Gastroesophageal sphincter (tissue), 3 donors: ENCODE results near the gene ST6GALNAC1.

Experiments
- CTCF ChIP-seq, 4 experiments: fragments of 200-600 bp in 2 of 4; fragments of 450-650 bp in 2 of 4; sonication (generic) in 1 of 4; IDR thresholded peaks; one replicate each; pipeline ENCODE4 v1.5.1; 2017 to 2019; ENCODE audit warnings: antibody characterized with exemption in 4 of 4, mild to moderate bottlenecking in 2 of 4, moderate library complexity in 2 of 4
- EP300 ChIP-seq: sonication (generic); formaldehyde crosslinking; IDR thresholded peaks from one replicate; pipeline ENCODE4 v1.6.1; 2017; ENCODE audit warnings: antibody characterized with exemption, mild to moderate bottlenecking
- POLR2A ChIP-seq, 2 donors: fragments of 450-650 bp; IDR thresholded peaks; one replicate each; pipeline ENCODE4 v1.6.1; 2017; ENCODE audit warnings: antibody characterized with exemption in 2 of 2, mild to moderate bottlenecking in 2 of 2, moderate library complexity in 1 of 2
- POLR2AphosphoS5 ChIP-seq: sonication (generic); formaldehyde crosslinking; IDR thresholded peaks from one replicate; pipeline ENCODE4 v1.6.1; 2017; ENCODE audit warnings: antibody characterized with exemption

GRCh38 chr17:76650504-76650903 lies 6.9 kb upstream of the ST6GALNAC1 start:
- TF ChIP-seq CTCF (IDR thresholded peaks at IDR 0.05) (no peak), EP300 (no peak), POLR2A (IDR thresholded peaks at IDR 0.05) (no peak), POLR2AphosphoS5 (no peak)
